Neural progenitor cell (in vitro differentiated cells): ENCODE data around the gene KBTBD4. TPM values are rescaled to one million over a fixed set of nuclear protein-coding genes. Genes with fewer than 3 reads are reported as not detected.

Experiments
- DNase-seq: peaks from one replicate; pipeline ENCODE4 v3.0.0-alpha.2; 2016; ENCODE audit warnings: low spot score
- H2AFZ ChIP-seq: fragments of 200-600 bp; sonication (generic); replicated peaks from 2 replicates; pipeline ENCODE4 v1.6.1; 2016; ENCODE audit warnings: antibody characterized with exemption
- H3F3A ChIP-seq: fragments of 200-600 bp; sonication (generic); 2 replicates; pipeline ENCODE4 v1.6.1; 2016; ENCODE audit warnings: antibody characterized with exemption, low read depth
- H3K27ac ChIP-seq: fragments of 200-600 bp; sonication (generic); 2 replicates; pipeline ENCODE4 v1.5.1; 2016; ENCODE audit warnings: mild to moderate bottlenecking
- H3K27me3 ChIP-seq: fragments of 200-600 bp; sonication (generic); 2 replicates; pipeline ENCODE4 v1.6.1; 2016; ENCODE audit warnings: mild to moderate bottlenecking, moderate library complexity
- H3K36me3 ChIP-seq: fragments of 200-600 bp; sonication (generic); 2 replicates; pipeline ENCODE4 v1.5.1; 2016
- H3K4me1 ChIP-seq: fragments of 200-600 bp; sonication (generic); 2 replicates; pipeline ENCODE4 v1.6.1; 2016; ENCODE audit warnings: mixed run types
- H3K4me2 ChIP-seq: fragments of 200-600 bp; sonication (generic); 2 replicates; pipeline ENCODE4 v1.6.1; 2016
- H3K4me3 ChIP-seq: fragments of 200-600 bp; sonication (generic); 2 replicates; pipeline ENCODE4 v1.5.1; 2016
- H3K79me2 ChIP-seq: fragments of 200-600 bp; sonication (generic); 2 replicates; pipeline ENCODE4 v1.6.1; 2016; ENCODE audit warnings: low read depth
- H3K9ac ChIP-seq: fragments of 200-600 bp; sonication (generic); 2 replicates; pipeline ENCODE4 v1.6.1; 2016
- H3K9me3 ChIP-seq: fragments of 200-600 bp; sonication (generic); 2 replicates; pipeline ENCODE4 v1.5.1; 2016; ENCODE audit warnings: low read depth
- H4K20me1 ChIP-seq: fragments of 200-600 bp; sonication (generic); 2 replicates; pipeline ENCODE4 v1.6.1; 2016; ENCODE audit warnings: low read depth
- H3K27ac Mint-ChIP-seq: 3 replicates; pipeline ENCODE4 v1.8.0; 2021; ENCODE audit warnings: mixed read lengths
- H3K27me3 Mint-ChIP-seq: 2 replicates; pipeline ENCODE4 v1.8.0; 2022; ENCODE audit warnings: low read depth, mild to moderate bottlenecking, inconsistent platforms, moderate library complexity, mixed read lengths; ENCODE audit not compliant: insufficient read depth
- H3K36me3 Mint-ChIP-seq: 3 replicates; pipeline ENCODE4 v1.8.0; 2021; ENCODE audit warnings: mixed read lengths
- H3K4me1 Mint-ChIP-seq: 3 replicates; pipeline ENCODE4 v1.8.0; 2021; ENCODE audit warnings: mixed read lengths
- H3K4me3 Mint-ChIP-seq: 3 replicates; pipeline ENCODE4 v1.8.0; 2021; ENCODE audit warnings: mild to moderate bottlenecking, moderate library complexity, mixed read lengths
- H3K9me3 Mint-ChIP-seq: 3 replicates; pipeline ENCODE4 v1.8.0; 2020; ENCODE audit warnings: mixed read lengths
- CTCF ChIP-seq: fragments of 200-600 bp; sonication (generic); IDR thresholded peaks from 2 replicates; pipeline ENCODE4 v1.5.1; 2017; ENCODE audit warnings: antibody characterized with exemption, mild to moderate bottlenecking
- EZH2 ChIP-seq: fragments of 200-600 bp; sonication (generic); IDR thresholded peaks from 2 replicates; pipeline ENCODE4 v1.6.1; 2017; ENCODE audit warnings: antibody characterized with exemption, mild to moderate bottlenecking, moderate library complexity
- EZH2phosphoT487 ChIP-seq: fragments of 200-600 bp; sonication (generic); IDR thresholded peaks from 2 replicates; pipeline ENCODE4 v1.6.1; 2017; ENCODE audit warnings: antibody characterized with exemption
- total RNA-seq: library from RNA; depleted of rRNA; stranded (reverse); fragments of >200 nt; gene quantifications from 2 replicates; pipeline ENCODE4 v1.2.3, GENCODE V29; 2015; ENCODE audit warnings: low replicate concordance

KBTBD4 gene
- total RNA-seq, 1 donor from 2014 or later: 19.5 TPM

DNA sequence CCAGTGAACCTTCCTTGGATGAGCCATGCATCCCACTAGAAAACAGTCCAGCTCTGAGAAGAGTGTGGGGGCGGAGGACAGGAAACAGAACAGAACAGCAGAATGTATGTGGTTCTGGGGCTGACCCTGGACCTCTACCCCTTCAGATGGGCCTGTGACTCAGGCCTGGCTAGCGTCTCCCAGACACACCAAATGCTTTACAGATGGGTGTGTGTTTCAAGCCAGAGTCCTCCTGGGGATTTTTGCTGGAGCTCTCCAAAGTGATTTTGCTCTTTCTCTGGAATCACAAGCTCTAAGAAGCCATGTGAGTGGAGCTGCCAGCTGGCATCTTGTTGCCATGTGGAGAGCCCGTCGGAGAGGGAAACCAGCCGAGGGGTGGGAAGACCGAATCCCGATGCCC lies 28.6 kb upstream of the KBTBD4 start:
- H3K27me3 Mint-ChIP-seq: no peaks in the 10 kb centered on the region
- H3K9ac ChIP-seq: no peak overlapping the region
- no peaks in the 10 kb centered on the region for H3K9me3 ChIP-seq
- H2AFZ ChIP-seq: no peak overlapping the region
- no peak for DNase-seq
- H3K27ac Mint-ChIP-seq: no peak overlapping the region
- H3K9me3 Mint-ChIP-seq: no peaks in the 10 kb centered on the region
- H3K36me3 ChIP-seq: no peaks in the 10 kb centered on the region
- no peak overlapping the region for H3K4me3 ChIP-seq
- no peaks in the 10 kb centered on the region for H3F3A ChIP-seq
- no peak overlapping the region for H3K4me2 ChIP-seq
- peaks cover 4% of the 10 kb centered on the region for H3K36me3 Mint-ChIP-seq
- H3K27ac ChIP-seq: no peak overlapping the region
- H3K27me3 ChIP-seq: no peaks in the 10 kb centered on the region
- H3K4me3 Mint-ChIP-seq: no peak overlapping the region
- peaks cover 5% of the 10 kb centered on the region for H3K4me1 Mint-ChIP-seq
- H4K20me1 ChIP-seq: no peaks in the 10 kb centered on the region
- H3K79me2 ChIP-seq: no peaks in the 10 kb centered on the region
- no peak for TF ChIP-seq EZH2phosphoT487
- no peak for TF ChIP-seq CTCF
- TF ChIP-seq EZH2: no peak
- no peaks in the 10 kb centered on the region for H3K4me1 ChIP-seq

- H3K36me3 ChIP-seq: no peaks in the 10 kb centered on the region
- H3K4me2 ChIP-seq: no peak overlapping the region
- DNase-seq: no peak
- no peaks in the 10 kb centered on the region for H3K79me2 ChIP-seq
- H3K4me1 ChIP-seq: no peaks in the 10 kb centered on the region
- Mint-ChIP-seq H3K4me1 (peaks cover 5% of the 10 kb centered on the region), H3K4me3 (no peak overlapping the region), H3K27me3 (no peaks in the 10 kb centered on the region), H3K27ac (no peak overlapping the region), H3K36me3 (peaks cover 4% of the 10 kb centered on the region), H3K9me3 (no peaks in the 10 kb centered on the region)
- H2AFZ ChIP-seq: no peak overlapping the region
- no peak overlapping the region for H3K27ac ChIP-seq
- H3K4me3 ChIP-seq: no peak overlapping the region
- H3K9ac ChIP-seq: no peak overlapping the region
- TF ChIP-seq EZH2phosphoT487 (no peak), EZH2 (no peak), CTCF (no peak)
- no peaks in the 10 kb centered on the region for H3F3A ChIP-seq
- no peaks in the 10 kb centered on the region for H3K9me3 ChIP-seq
- no peaks in the 10 kb centered on the region for H3K27me3 ChIP-seq
- H4K20me1 ChIP-seq: no peaks in the 10 kb centered on the region
These were observed 28.0 kb upstream of the KBTBD4 start for GRCh38 chr11:47606731-47607130.

DNA sequence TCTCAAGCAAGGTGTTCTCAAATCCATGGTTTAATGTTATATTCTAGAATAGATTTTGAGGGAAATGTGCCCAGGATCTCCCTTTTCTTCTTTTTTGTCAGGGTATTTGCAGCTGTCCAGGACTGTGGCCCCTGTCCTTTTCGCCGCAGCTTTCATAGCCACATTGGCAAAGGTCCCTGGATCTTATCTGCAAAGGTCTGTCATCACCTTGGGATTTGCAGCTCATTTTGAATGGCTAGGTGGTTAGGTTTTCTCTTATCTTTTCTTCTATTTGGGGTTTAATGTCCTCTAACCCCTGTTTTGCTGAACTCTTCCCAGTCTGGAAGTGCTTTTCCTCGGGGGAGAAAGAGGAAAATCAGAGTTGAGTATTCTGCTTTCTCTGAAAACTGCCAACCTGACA lies 27.2 kb upstream of the KBTBD4 start:
- no peaks in the 10 kb centered on the region for H3K4me1 ChIP-seq
- H3F3A ChIP-seq: no peaks in the 10 kb centered on the region
- no peak overlapping the region for H3K4me3 ChIP-seq
- H3K4me3 Mint-ChIP-seq: no peak overlapping the region
- DNase-seq: no peak
- no peaks in the 10 kb centered on the region for H3K9me3 ChIP-seq
- no peaks in the 10 kb centered on the region for H4K20me1 ChIP-seq
- H3K27ac ChIP-seq: no peak overlapping the region
- no peak overlapping the region for H2AFZ ChIP-seq
- H3K4me2 ChIP-seq: no peak overlapping the region
- H3K4me1 Mint-ChIP-seq: peaks cover 5% of the 10 kb centered on the region
- H3K9me3 Mint-ChIP-seq: no peaks in the 10 kb centered on the region
- TF ChIP-seq CTCF (no peak), EZH2phosphoT487 (no peak), EZH2 (no peak)
- H3K27me3 Mint-ChIP-seq: no peaks in the 10 kb centered on the region
- no peaks in the 10 kb centered on the region for H3K79me2 ChIP-seq
- peaks cover 4% of the 10 kb centered on the region for H3K36me3 Mint-ChIP-seq
- H3K27me3 ChIP-seq: no peaks in the 10 kb centered on the region
- peak overlapping the region; percentile 1 for H3K27ac Mint-ChIP-seq
- no peak overlapping the region for H3K9ac ChIP-seq
- H3K36me3 ChIP-seq: no peaks in the 10 kb centered on the region
